Neural cell (in vitro differentiated cells): ENCODE data around the gene TRAF3.

Experiments used
- EP300 ChIP-seq: fragments of 450-650 bp; conservative IDR thresholded peaks from 2 replicates; pipeline ENCODE4 v1.6.1; 2014; ENCODE audit warnings: antibody characterized with exemption, mild to moderate bottlenecking, moderate library complexity; ENCODE audit not compliant: poor library complexity, severe bottlenecking
- MXI1 ChIP-seq: fragments of 450-650 bp; conservative IDR thresholded peaks from 2 replicates; pipeline ENCODE4 v1.6.1; 2014; ENCODE audit warnings: antibody characterized with exemption, mild to moderate bottlenecking; ENCODE audit not compliant: poor library complexity, severe bottlenecking
- POLR2AphosphoS5 ChIP-seq: IDR thresholded peaks from 2 replicates; pipeline ENCODE4 v1.6.1; 2012
- SMC3 ChIP-seq: fragments of 450-650 bp; conservative IDR thresholded peaks from 2 replicates; pipeline ENCODE4 v1.6.1; 2014; ENCODE audit warnings: antibody characterized with exemption, mild to moderate bottlenecking, moderate library complexity; ENCODE audit not compliant: poor library complexity
- TF ChIP-seq, protein P1 (sequence below): fragments of 450-650 bp; IDR thresholded peaks from 2 replicates; pipeline ENCODE4 v1.5.1; 2014; ENCODE audit warnings: antibody characterized with exemption, mild to moderate bottlenecking, moderate library complexity; ENCODE audit not compliant: poor library complexity, severe bottlenecking
- TF ChIP-seq, protein P2 (sequence below): IDR thresholded peaks from 2 replicates; pipeline ENCODE4 v1.6.1; 2012; ENCODE audit warnings: borderline replicate concordance

DNA sequence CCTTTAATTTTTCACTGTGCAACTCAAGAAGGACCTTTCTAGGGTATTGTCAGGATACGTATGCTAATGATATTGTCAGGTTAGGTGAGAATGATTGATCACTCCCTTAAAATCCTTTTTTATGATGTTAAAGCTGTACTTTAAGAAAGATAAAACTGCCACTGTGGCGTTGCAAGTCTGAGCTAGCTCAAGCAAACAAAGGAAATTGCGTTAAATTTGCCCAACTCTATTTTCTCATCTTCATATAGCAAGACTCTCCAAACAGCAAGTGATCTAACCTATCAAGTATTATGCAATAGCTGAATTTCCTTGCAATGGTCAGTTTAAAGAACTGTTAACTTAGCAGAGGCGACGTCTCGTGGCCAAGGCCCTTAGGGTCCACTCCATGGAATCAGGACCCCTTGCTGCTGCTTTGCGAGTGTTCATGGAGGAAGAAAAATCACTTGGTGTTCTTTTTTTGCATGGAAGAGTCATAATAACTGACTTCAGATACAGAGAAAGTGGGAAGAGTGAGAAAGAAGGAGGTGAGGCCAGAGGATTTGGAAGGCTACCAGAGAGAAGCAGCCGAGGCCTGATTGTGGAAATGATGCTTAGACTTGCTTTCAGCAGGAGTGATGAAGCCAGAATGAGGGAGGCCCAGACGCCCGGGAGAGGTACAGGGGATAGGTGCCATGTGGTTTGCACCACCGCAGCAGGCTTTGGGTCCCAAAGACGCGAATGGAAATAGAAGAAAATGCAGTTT is 2.5 kb downstream of the TRAF3 start:
- no peak for TF ChIP-seq SMC3
- TF ChIP-seq, protein P1, sequence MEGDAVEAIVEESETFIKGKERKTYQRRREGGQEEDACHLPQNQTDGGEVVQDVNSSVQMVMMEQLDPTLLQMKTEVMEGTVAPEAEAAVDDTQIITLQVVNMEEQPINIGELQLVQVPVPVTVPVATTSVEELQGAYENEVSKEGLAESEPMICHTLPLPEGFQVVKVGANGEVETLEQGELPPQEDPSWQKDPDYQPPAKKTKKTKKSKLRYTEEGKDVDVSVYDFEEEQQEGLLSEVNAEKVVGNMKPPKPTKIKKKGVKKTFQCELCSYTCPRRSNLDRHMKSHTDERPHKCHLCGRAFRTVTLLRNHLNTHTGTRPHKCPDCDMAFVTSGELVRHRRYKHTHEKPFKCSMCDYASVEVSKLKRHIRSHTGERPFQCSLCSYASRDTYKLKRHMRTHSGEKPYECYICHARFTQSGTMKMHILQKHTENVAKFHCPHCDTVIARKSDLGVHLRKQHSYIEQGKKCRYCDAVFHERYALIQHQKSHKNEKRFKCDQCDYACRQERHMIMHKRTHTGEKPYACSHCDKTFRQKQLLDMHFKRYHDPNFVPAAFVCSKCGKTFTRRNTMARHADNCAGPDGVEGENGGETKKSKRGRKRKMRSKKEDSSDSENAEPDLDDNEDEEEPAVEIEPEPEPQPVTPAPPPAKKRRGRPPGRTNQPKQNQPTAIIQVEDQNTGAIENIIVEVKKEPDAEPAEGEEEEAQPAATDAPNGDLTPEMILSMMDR, result no peak
- TF ChIP-seq, protein P2, sequence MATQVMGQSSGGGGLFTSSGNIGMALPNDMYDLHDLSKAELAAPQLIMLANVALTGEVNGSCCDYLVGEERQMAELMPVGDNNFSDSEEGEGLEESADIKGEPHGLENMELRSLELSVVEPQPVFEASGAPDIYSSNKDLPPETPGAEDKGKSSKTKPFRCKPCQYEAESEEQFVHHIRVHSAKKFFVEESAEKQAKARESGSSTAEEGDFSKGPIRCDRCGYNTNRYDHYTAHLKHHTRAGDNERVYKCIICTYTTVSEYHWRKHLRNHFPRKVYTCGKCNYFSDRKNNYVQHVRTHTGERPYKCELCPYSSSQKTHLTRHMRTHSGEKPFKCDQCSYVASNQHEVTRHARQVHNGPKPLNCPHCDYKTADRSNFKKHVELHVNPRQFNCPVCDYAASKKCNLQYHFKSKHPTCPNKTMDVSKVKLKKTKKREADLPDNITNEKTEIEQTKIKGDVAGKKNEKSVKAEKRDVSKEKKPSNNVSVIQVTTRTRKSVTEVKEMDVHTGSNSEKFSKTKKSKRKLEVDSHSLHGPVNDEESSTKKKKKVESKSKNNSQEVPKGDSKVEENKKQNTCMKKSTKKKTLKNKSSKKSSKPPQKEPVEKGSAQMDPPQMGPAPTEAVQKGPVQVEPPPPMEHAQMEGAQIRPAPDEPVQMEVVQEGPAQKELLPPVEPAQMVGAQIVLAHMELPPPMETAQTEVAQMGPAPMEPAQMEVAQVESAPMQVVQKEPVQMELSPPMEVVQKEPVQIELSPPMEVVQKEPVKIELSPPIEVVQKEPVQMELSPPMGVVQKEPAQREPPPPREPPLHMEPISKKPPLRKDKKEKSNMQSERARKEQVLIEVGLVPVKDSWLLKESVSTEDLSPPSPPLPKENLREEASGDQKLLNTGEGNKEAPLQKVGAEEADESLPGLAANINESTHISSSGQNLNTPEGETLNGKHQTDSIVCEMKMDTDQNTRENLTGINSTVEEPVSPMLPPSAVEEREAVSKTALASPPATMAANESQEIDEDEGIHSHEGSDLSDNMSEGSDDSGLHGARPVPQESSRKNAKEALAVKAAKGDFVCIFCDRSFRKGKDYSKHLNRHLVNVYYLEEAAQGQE, result no peak
- no peak for TF ChIP-seq POLR2AphosphoS5
- no peak for TF ChIP-seq EP300
- TF ChIP-seq MXI1, result no peak
